NCI-H345 (cell line): Measurements from ENCODE around the gene FIBCD1.

ENCODE experiments used
- DNase-seq: peaks from one replicate; lab custom pipeline; 2025; lab: John Stamatoyannopoulos, UW

FIBCD1 gene

GRCh38 chr9:130895038-130895437 is 44.0 kb downstream of the FIBCD1 start:
- no peak for DNase-seq

GRCh38 chr9:130894546-130894945 is 44.5 kb downstream of the FIBCD1 start:
- DNase-seq: no peak

- DNase-seq: no peak
Measured at GRCh38 chr9:130893341-130894101, 45.5 kb downstream of the FIBCD1 start.

- DNase-seq: no peak
Measured at GRCh38 chr9:130892477-130893304, 46.4 kb downstream of the FIBCD1 start.

GRCh38 chr9:130891688-130892476 is 47.2 kb downstream of the FIBCD1 start:
- no peak for DNase-seq

- DNase-seq: no peak
Measured at GRCh38 chr9:130890870-130891687, 48.0 kb downstream of the FIBCD1 start.

- no peak for DNase-seq
Measured at GRCh38 chr9:130890124-130890523, 48.9 kb downstream of the FIBCD1 start.

GRCh38 chr9:130888146-130888885 is 50.7 kb downstream of the FIBCD1 start:
- no peak for DNase-seq

GRCh38 chr9:130887494-130888144 is 51.4 kb downstream of the FIBCD1 start:
- DNase-seq: no peak

GRCh38 chr9:130886981-130887380 is 52.1 kb downstream of the FIBCD1 start:
- no peak for DNase-seq

GRCh38 chr9:130885484-130886375 is 53.3 kb downstream of the FIBCD1 start:
- no peak for DNase-seq

GRCh38 chr9:130884542-130885483 is 54.2 kb downstream of the FIBCD1 start:
- no peak for DNase-seq

- no peak for DNase-seq
Measured at GRCh38 chr9:130884111-130884531, 54.9 kb downstream of the FIBCD1 start.

GRCh38 chr9:130883479-130883878 is 55.6 kb downstream of the FIBCD1 start:
- DNase-seq: no peak

GRCh38 chr9:130882696-130883225 is 56.3 kb downstream of the FIBCD1 start:
- no peak for DNase-seq

- no peak for DNase-seq
Measured at GRCh38 chr9:130881516-130881915, 57.5 kb downstream of the FIBCD1 start.

- DNase-seq: no peak
Measured at GRCh38 chr9:130880599-130881220, 58.3 kb downstream of the FIBCD1 start.
